Coronary artery (tissue), 2 donors: Measurements from ENCODE around the gene NAT14.

ENCODE experiments used
- DNase-seq: peaks from one replicate; pipeline ENCODE4 v3.0.0-alpha.2; 2017; ENCODE audit warnings: low spot score
- H3K27ac ChIP-seq, 2 donors: fragments of 200-600 bp; sonication (generic); one replicate each; pipeline ENCODE4 v1.5.1; 2016 to 2019
- H3K4me3 ChIP-seq: fragments of 200-600 bp; sonication (generic); 2 replicates; pipeline ENCODE4 v1.5.1; 2016; ENCODE audit warnings: mild to moderate bottlenecking, moderate library complexity
- CTCF ChIP-seq: fragments of 200-600 bp; sonication (generic); IDR thresholded peaks from one replicate; pipeline ENCODE4 v1.5.1; 2019; ENCODE audit warnings: antibody characterized with exemption

NAT14 gene

GRCh38 chr19:55464039-55464661 is 20.8 kb upstream of the NAT14 start:
- H3K4me3 ChIP-seq: no peak overlapping the region
- DNase-seq: no peak
- TF ChIP-seq CTCF: no peak
- no peak overlapping the region for H3K27ac ChIP-seq

GRCh38 chr19:55464662-55465054 is 20.3 kb upstream of the NAT14 start, which contains the start of gene C19orf85:
C19orf85 (minus strand) TSS chr19:55464751; CDS start chr19:55464554, 197 bp downstream.
- TF ChIP-seq CTCF: no peak
- Histone ChIP-seq H3K4me3 (no peak within 1 kb of the TSS), H3K27ac (no peak within 1 kb of the TSS)
- DNase-seq: no peak

- Histone ChIP-seq H3K27ac (no peak overlapping the region), H3K4me3 (no peak overlapping the region)
- DNase-seq: no peak
- TF ChIP-seq CTCF: no peak
These were observed 19.3 kb upstream of the NAT14 start for GRCh38 chr19:55465460-55466240.

- DNase-seq: no peak
- TF ChIP-seq CTCF: no peak
- Histone ChIP-seq H3K4me3 (no peak overlapping the region), H3K27ac (no peak overlapping the region)
These were observed 18.8 kb upstream of the NAT14 start for GRCh38 chr19:55466241-55466614.

GRCh38 chr19:55467236-55468053 is 17.5 kb upstream of the NAT14 start:
- peak overlapping the region in 1 of 2 donors; percentile 60 for H3K27ac ChIP-seq
- H3K4me3 ChIP-seq: no peak overlapping the region
- no peak for DNase-seq
- peak; percentile 98 for TF ChIP-seq CTCF

GRCh38 chr19:55468054-55468393 is 17.0 kb upstream of the NAT14 start:
- Histone ChIP-seq H3K27ac (no peak overlapping the region), H3K4me3 (no peak overlapping the region)
- TF ChIP-seq CTCF: peak; percentile 18
- no peak for DNase-seq
